MM.1S (cell line): ENCODE data around the gene SCP2D1.

Experiments used
- DNase-seq: peaks from one replicate; pipeline ENCODE4 v3.0.0-alpha.2; 2015
- H2AFZ ChIP-seq: fragments of 300-600 bp; sonication (generic); 2 replicates; pipeline ENCODE4 v1.6.0; 2016; ENCODE audit warnings: antibody characterized with exemption, low read length
- H3F3A ChIP-seq: fragments of 300-600 bp; sonication (generic); 2 replicates; pipeline ENCODE4 v1.6.1; 2016; ENCODE audit warnings: mild to moderate bottlenecking, antibody characterized with exemption, low read length, moderate library complexity, mixed read lengths; ENCODE audit not compliant: insufficient read depth
- H3K27ac ChIP-seq: fragments of 300-600 bp; sonication (generic); 2 replicates; pipeline ENCODE4 v1.5.1; 2016; ENCODE audit warnings: mild to moderate bottlenecking, low read length
- H3K27me3 ChIP-seq: fragments of 300-600 bp; sonication (generic); replicated peaks from 2 replicates; pipeline ENCODE4 v1.6.0; 2016; ENCODE audit warnings: low read length; ENCODE audit not compliant: insufficient read depth
- H3K36me3 ChIP-seq: fragments of 300-600 bp; sonication (generic); replicated peaks from 2 replicates; pipeline ENCODE4 v1.6.1; 2016; ENCODE audit warnings: mild to moderate bottlenecking, low read length, mixed read lengths; ENCODE audit not compliant: insufficient read depth
- H3K4me1 ChIP-seq: fragments of 300-600 bp; sonication (generic); 2 replicates; pipeline ENCODE4 v1.6.1; 2016; ENCODE audit warnings: low read length, mixed read lengths
- H3K4me2 ChIP-seq: fragments of 300-600 bp; sonication (generic); 2 replicates; pipeline ENCODE4 v1.6.0; 2016; ENCODE audit warnings: low read depth, low read length
- H3K4me3 ChIP-seq: fragments of 300-600 bp; sonication (generic); 2 replicates; pipeline ENCODE4 v1.5.1; 2016; ENCODE audit warnings: low read length, mixed read lengths
- H3K79me2 ChIP-seq: fragments of 300-600 bp; sonication (generic); 2 replicates; pipeline ENCODE4 v1.6.1; 2016; ENCODE audit warnings: mixed run types, low read length, mixed read lengths
- H3K9ac ChIP-seq: fragments of 300-600 bp; sonication (generic); 2 replicates; pipeline ENCODE4 v1.6.1; 2016; ENCODE audit warnings: low read length, mixed read lengths
- H3K9me2 ChIP-seq: fragments of 300-600 bp; sonication (generic); replicated peaks from 2 replicates; pipeline ENCODE4 v1.6.1; 2016; ENCODE audit warnings: mild to moderate bottlenecking, low read length, mixed read lengths; ENCODE audit not compliant: insufficient read depth
- H3K9me3 ChIP-seq: fragments of 300-600 bp; sonication (generic); replicated peaks from 2 replicates; pipeline ENCODE4 v1.6.1; 2016; ENCODE audit warnings: mild to moderate bottlenecking, low read length, mixed read lengths; ENCODE audit not compliant: insufficient read depth
- H4K20me1 ChIP-seq: fragments of 300-600 bp; sonication (generic); 2 replicates; pipeline ENCODE4 v1.6.1; 2016; ENCODE audit warnings: mild to moderate bottlenecking, low read length, moderate library complexity, mixed read lengths; ENCODE audit not compliant: insufficient read depth
- EZH2 ChIP-seq: fragments of 300-600 bp; sonication (generic); optimal IDR thresholded peaks from 2 replicates; pipeline ENCODE3; 2017; ENCODE audit warnings: low read depth, mild to moderate bottlenecking, antibody characterized with exemption, low read length, mixed read lengths
- EZH2phosphoT487 ChIP-seq: fragments of 300-600 bp; sonication (generic); IDR thresholded peaks from 2 replicates; pipeline ENCODE4 v1.6.1; 2018; ENCODE audit warnings: antibody characterized with exemption, low read length
- TF ChIP-seq, protein P1 (sequence below): fragments of 300-600 bp; sonication (generic); IDR thresholded peaks from 2 replicates; pipeline ENCODE4 v1.5.1; 2016; ENCODE audit warnings: antibody characterized with exemption, low read length, mixed read lengths

SCP2D1 gene

DNA sequence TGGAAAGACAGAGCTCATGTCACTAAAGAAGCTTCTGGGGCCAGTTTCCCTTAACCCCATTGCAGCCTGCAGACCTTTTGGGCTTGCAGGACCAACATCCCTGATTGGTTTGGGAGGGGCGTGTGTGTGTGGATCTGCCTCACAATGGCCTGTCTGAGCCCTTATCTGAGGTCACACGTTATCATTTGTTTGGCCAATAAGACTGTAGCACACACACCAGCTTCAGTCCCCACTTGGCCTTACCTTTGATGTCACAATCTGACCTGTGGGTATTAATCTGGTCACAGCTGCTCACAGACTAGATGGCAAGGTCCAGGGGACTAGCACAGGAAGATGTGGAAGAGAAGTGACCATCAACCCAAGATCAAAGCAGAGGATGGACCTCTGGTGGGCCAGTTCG is at the start of gene SCP2D1:
Gene SCP2D1 (plus strand): TSS at position 301 of the 400 bp plus-strand sequence. CDS start 33 bp downstream, at position 334.
- H3K4me1 ChIP-seq: peaks cover 12% of the 10 kb centered on the region
- H3K4me2 ChIP-seq: no peak within 1 kb of the TSS
- TF ChIP-seq EZH2phosphoT487 (no peak), EZH2 (no peak)
- TF ChIP-seq, protein P1, sequence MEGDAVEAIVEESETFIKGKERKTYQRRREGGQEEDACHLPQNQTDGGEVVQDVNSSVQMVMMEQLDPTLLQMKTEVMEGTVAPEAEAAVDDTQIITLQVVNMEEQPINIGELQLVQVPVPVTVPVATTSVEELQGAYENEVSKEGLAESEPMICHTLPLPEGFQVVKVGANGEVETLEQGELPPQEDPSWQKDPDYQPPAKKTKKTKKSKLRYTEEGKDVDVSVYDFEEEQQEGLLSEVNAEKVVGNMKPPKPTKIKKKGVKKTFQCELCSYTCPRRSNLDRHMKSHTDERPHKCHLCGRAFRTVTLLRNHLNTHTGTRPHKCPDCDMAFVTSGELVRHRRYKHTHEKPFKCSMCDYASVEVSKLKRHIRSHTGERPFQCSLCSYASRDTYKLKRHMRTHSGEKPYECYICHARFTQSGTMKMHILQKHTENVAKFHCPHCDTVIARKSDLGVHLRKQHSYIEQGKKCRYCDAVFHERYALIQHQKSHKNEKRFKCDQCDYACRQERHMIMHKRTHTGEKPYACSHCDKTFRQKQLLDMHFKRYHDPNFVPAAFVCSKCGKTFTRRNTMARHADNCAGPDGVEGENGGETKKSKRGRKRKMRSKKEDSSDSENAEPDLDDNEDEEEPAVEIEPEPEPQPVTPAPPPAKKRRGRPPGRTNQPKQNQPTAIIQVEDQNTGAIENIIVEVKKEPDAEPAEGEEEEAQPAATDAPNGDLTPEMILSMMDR: no peak
- H3K27ac ChIP-seq: no peak within 1 kb of the TSS
- no peaks in the 10 kb centered on the region for H3K79me2 ChIP-seq
- H3K9me3 ChIP-seq: no peaks in the 10 kb centered on the region
- no peak within 1 kb of the TSS for H2AFZ ChIP-seq
- H3K36me3 ChIP-seq: no peaks in the 10 kb centered on the region
- no peak for DNase-seq
- no peaks in the 10 kb centered on the region for H4K20me1 ChIP-seq
- H3F3A ChIP-seq: no peaks in the 10 kb centered on the region
- H3K27me3 ChIP-seq: no peaks in the 10 kb centered on the region
- no peak within 1 kb of the TSS for H3K4me3 ChIP-seq
- H3K9me2 ChIP-seq: no peaks in the 10 kb centered on the region
- no peak within 1 kb of the TSS for H3K9ac ChIP-seq

DNA sequence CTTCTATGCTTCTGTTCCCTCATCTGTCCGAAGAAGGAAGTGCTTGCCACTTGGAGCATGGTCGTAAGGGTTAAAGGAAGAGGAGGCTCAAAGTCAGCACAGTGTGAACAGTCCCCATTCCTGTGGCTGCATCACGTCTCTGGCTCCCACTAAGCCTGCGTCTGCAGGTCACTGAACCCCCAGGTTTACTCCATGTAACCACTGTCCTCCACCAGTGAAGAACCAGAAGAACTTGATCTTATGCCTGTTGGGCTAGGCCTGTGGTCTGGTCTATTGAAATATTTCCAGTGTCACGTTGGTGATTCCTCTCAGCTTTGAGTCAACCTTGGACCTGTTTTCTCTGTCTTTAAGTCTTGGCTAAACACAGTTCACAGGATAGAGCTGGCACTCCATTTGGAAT is 45.9 kb upstream of the SCP2D1 start:
- TF ChIP-seq EZH2phosphoT487 (no peak), EZH2 (no peak)
- TF ChIP-seq, protein P1: no peak
- Histone ChIP-seq H3K9me2 (no peaks in the 10 kb centered on the region), H4K20me1 (no peaks in the 10 kb centered on the region), H3K9me3 (no peaks in the 10 kb centered on the region), H3K27me3 (no peaks in the 10 kb centered on the region), H3K27ac (no peak overlapping the region), H2AFZ (no peak overlapping the region), H3K36me3 (no peaks in the 10 kb centered on the region), H3K4me3 (no peak overlapping the region), H3K4me1 (no peaks in the 10 kb centered on the region), H3K79me2 (no peaks in the 10 kb centered on the region), H3K4me2 (no peak overlapping the region), H3K9ac (no peak overlapping the region), H3F3A (no peaks in the 10 kb centered on the region)
- no peak for DNase-seq

DNA sequence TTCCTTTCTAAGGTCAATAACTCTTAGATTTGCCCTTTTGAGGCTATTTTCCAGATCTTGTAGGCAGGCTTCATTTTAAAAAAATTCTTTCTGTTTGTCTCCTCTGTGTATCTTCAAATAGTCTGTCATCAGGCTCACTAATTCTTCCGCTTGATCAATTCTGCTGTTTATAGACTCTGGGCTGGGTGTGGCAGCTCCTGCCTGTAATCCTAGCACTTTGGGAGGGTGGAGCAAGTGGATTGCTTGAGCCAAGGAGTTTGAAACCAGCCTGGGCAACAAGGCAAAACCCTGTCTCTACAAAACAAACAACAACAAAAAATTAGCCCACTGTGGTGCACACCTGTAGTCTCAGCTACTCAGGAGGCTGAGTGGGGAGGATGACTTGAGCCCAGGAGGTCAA is 40.0 kb upstream of the SCP2D1 start:
- H3K27ac ChIP-seq: no peak overlapping the region
- no peak overlapping the region for H3K4me2 ChIP-seq
- H3K79me2 ChIP-seq: no peaks in the 10 kb centered on the region
- no peak overlapping the region for H3K9ac ChIP-seq
- H3F3A ChIP-seq: no peaks in the 10 kb centered on the region
- H2AFZ ChIP-seq: no peak overlapping the region
- H3K4me3 ChIP-seq: no peak overlapping the region
- H3K4me1 ChIP-seq: no peaks in the 10 kb centered on the region
- no peak for TF ChIP-seq EZH2phosphoT487
- TF ChIP-seq EZH2: no peak
- TF ChIP-seq, protein P1: no peak
- H3K9me2 ChIP-seq: no peaks in the 10 kb centered on the region
- DNase-seq: no peak
- H4K20me1 ChIP-seq: no peaks in the 10 kb centered on the region
- no peaks in the 10 kb centered on the region for H3K9me3 ChIP-seq
- no peaks in the 10 kb centered on the region for H3K36me3 ChIP-seq
- no peaks in the 10 kb centered on the region for H3K27me3 ChIP-seq
